IPS DF 4.7 (cell line): ENCODE data around the gene MET.

Experiments
- DNase-seq: peaks from one replicate; pipeline ENCODE4 v3.0.0-alpha.2; 2013; ENCODE audit warnings: low spot score; ENCODE audit errors: extremely low read depth

Gene MET

GRCh38 chr7:116782177-116782711, 110.2 kb downstream of the MET start:
- DNase-seq: no peak

GRCh38 chr7:116783666-116784318, 111.8 kb downstream of the MET start:
- no peak for DNase-seq

GRCh38 chr7:116784647-116785046, 112.7 kb downstream of the MET start:
- no peak for DNase-seq

- no peak for DNase-seq
Measured at GRCh38 chr7:116785843-116786242, 113.8 kb downstream of the MET start.

GRCh38 chr7:116786791-116787443, 114.9 kb downstream of the MET start:
- no peak for DNase-seq

- DNase-seq: no peak
Measured at GRCh38 chr7:116787881-116788280, 115.9 kb downstream of the MET start.

- DNase-seq: no peak
Measured at GRCh38 chr7:116788572-116789197, 116.7 kb downstream of the MET start.

- no peak for DNase-seq
Measured at GRCh38 chr7:116790025-116790424, 118.0 kb downstream of the MET start.

- DNase-seq: no peak
Measured at GRCh38 chr7:116792813-116793212, 120.8 kb downstream of the MET start.

DNA sequence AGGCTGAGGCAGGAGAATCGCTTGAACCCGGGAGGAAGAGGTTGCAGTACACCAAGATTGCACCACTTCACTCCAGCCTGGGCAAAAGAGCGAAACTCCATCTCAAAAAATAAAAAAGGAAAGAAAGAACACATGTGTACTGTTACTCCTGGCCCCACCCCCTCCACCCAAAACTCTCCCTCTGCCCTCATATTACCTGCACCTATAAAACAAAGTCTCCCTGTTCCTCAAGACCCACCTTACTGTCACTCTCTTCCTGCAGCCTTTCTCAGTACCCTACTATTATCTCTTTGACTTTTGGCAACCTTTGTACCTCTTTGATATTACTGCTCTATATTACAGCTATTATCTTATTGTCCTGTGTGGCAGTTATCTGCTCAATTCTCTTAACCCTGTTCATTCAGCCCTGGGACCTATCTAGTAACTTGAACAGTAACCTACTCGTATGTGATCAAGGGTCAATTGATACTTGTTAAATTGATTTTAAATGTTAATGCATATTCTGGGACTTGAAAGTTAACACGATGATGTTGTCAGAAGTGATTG, 121.9 kb downstream of the MET start:
- no peak for DNase-seq

- no peak for DNase-seq
Measured at GRCh38 chr7:116796471-116796870, 124.5 kb downstream of the MET start.

DNA sequence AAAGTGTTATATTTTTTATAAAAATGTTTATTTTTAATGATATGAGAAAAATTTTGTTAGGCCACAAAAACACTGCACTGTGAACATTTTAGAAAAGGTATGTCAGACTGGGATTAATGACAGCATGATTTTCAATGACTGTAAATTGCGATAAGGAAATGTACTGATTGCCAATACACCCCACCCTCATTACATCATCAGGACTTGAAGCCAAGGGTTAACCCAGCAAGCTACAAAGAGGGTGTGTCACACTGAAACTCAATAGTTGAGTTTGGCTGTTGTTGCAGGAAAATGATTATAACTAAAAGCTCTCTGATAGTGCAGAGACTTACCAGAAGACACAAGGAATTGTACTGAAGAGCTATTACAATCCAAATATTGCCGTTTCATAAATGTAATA, 125.6 kb downstream of the MET start:
- no peak for DNase-seq

DNA sequence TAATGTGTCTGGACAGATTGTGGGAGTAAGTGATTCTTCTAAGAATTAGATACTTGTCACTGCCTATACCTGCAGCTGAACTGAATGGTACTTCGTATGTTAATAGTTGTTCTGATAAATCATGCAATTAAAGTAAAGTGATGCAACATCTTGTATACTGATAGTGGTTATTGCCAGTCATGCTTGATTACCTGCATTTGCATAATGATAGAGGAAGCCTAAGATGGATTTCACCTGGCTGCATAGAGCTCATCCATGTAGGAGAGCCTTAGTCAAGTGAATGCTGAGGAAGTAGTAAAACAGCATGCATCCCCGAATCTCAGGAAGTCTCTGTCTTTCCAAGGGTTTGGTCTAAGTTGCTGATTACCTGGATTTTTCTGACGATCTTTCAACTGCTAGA, 126.2 kb downstream of the MET start:
- DNase-seq: no peak

GRCh38 chr7:116799916-116800315, 127.9 kb downstream of the MET start:
- DNase-seq: no peak

GRCh38 chr7:116800594-116800993, 128.6 kb downstream of the MET start:
- DNase-seq: no peak

GRCh38 chr7:116801092-116801710, 129.2 kb downstream of the MET start:
- no peak for DNase-seq

GRCh38 chr7:116802144-116802745, 130.2 kb downstream of the MET start:
- no peak for DNase-seq

GRCh38 chr7:116802746-116803152, 130.8 kb downstream of the MET start:
- no peak for DNase-seq

- no peak for DNase-seq
Measured at GRCh38 chr7:116804471-116804870, 132.5 kb downstream of the MET start.

DNA sequence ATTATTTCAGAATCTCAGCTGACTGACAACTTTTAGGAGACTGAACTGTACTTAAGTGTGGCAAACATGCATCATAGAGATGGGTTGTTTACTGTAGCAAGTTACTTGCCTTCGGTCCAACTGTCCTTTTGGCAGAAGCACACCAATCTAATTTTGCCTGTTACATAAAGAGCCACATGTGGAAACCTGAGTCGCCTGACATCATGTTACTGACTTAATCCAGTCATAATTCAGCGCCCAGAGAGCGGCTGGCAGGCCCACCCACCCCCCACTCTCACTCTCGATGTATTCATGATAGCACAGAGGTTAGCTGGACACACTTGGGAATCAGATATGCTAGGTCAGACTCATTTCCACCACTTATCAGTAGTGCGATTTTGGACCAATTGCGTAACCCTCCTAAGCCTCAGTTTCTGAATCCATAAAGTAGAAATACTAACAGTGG, 133.1 kb downstream of the MET start:
- no peak for DNase-seq
